ENCODE data around the gene EXD3.
A peak's percentile ranks its signal among the peaks of the same experiment; 100 is the strongest.

EXD3 gene

DNA sequence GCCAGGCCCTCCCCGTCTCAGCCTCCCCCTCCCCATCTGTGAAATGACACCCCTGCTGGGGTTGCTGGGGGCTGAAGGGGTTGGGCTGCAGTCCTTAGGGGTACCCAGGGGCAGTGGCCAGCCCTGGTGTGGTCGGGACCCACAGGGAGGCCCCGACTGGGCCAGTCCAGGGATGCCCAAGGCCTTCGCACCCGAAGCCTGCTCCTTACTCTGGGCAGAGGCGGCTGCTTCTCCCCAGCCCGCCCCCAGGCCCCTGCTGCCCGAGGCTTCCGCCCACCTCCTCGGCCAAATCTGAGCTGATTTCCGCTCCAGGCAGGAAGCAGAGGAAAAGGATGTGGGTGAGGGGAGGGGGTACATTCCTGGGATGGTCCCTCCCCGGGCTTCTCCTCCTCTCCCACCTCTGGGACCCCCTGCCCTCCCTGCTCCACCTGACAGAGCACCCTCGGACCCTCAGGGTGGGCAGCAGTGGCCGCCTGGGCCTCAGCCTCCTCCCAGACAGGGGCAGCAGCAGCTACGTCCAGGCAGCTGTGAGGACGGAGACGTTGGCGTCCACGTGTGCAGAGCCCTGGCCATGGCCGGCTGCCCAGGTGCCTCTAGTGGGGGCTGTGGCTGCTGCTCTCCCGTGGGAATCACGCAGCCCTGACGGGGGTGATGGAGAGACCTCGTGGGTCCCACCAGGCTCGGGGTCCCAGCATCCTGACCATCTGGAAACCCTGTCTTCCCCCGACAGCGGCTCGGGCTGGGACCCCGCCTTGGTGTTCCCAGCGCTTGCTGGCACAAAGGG is 116.7 kb downstream of the EXD3 start:
- DNase-seq (ENCODE audit: low read depth in 2 of 2), result no peak

DNA sequence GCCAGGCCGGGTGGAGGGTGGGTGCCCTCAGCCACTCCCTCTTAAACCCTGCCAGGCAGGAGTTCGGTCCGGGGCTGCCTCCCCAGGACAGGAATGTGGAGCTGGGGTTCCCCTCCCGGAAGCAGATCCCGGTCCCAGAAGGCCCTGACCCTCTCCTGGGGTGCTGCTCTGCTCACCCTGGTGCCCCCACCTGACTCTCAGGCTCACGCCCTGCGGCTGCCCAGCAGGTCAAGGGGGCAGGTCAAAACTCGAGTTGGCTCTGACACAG is 117.2 kb downstream of the EXD3 start:
- no peak for DNase-seq (ENCODE audit: low read depth in 2 of 2)

DNA sequence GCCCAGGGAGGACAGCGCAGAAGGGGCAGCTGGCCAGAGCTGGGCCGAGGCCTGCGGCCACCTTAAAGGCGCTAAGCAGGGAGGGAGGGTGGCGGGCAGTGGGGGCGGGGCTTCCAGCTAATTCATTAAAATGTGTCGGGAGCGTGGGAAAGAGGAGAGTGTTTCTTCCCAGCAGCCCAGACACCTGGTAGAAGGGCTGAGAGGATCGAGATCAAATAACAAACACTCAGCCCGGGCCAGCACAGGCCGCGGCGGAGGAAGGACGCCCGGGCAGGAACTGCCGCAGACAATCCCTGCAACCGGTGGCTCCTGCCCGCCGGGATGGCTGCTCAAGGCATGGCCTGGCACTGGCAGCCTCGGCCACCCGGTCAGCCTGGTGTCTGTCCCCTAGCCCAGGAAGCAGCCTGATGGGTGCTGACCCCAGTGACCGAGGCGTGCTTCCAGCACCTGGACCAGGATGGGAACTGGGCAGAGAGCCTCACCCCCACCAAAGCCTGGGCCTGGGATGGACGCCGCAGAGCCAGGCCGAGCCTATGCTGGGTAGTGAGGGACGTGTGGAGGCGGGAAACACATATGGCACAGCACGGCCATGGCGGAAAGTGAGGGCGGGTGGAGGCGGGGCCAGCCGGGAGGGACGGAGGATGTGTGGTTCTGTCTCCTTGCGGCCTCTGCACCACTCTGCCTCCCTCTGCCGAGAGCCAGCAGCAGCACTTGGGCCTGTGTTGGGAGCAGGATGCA is 117.7 kb downstream of the EXD3 start:
- DNase-seq (ENCODE audit: low read depth in 2 of 2), result no peak

DNA sequence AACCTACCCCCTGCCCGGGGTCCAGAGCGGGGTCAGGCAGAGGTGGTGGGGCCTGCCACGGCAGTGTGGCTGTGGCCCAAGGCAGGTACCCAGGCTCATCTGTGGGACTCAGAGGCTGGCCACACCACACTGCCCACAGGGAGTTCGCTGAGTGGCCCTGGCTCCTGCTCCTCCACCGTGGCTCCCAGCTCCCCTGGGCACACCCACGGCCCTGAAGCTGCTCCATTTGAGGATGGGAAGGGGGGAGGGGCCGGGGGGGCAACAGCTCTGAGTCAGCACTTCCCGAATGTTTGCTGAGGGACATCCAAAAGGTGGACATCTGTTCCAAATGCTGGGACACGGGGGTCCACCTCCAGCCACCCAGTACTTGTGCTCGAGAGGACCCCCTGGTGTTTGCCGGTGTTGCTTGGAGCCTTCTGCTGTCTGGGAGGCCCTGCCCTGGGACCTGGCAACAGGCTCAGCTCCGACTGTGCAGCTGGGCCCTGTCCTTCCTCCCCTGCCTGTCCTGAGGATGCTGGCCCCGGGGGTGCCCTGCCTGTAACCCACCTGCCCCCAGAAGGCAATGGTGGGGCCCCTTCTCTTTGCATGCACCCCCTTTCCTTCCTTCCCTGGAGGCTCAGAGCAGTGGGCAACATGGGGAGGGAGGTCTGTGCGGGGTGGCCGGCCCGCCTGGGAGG is 118.4 kb downstream of the EXD3 start:
- no peak for DNase-seq (ENCODE audit: low read depth in 2 of 2)

DNA sequence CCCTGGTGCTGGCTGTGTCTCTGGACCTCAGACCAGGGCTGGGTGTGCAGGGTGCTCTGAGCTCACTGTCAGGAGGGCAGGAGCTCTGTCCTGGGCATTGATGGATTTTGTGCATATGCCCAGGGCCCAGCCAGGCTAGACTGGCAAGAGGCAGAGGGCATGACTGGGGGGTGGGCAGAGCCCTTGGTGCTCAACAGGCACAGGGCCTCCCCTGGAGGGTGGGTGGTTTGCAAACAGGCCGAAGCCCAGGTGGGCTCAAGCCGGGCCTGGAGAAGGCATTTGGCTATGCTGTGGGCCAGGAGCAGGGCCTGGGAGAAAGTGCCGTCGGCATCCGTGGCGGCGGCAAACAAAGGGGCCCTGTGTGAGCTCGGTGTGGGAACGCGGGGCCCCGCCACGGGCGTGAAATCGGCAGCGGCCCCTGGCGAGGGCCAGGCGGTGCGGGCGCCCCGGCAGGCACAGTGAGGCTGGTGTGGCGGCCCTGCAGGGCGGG is 119.0 kb downstream of the EXD3 start:
- DNase-seq (ENCODE audit: low read depth in 2 of 2), result no peak

DNA sequence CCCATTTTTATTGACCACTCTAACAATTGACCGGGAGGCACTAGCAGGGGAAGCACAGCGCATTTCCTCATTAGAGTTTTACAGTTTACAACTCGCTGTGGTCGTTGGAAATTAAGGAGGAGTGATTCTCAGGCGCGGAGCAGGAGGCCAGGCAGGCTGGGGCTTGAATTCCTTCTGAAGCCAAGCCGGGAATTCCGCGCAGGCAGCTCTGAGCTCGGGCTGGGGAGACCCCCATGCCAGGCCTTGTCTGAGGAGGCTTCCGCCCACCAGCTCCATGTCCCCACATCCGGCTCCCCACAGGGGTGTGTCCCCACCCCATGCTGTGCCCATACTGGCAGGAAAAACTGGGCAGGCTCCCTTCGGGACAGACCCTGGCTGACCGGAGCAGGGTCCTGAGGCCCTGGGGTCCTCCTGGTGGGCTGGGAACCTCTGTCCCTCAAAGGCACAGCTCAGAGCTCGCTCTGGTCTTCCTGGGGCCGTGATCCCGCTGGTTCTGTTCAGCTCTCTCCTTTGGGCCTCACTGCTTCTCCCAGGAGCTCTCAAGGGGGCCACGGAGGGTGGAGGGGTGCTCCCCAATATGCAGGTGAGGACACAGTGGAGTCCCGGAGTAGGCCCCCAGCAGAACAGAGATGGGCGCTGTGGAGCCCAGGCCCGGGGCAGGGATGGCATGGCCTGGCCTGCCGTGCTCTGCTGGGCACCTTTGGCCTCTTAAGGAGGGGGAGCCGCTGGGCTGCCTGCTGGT is 119.6 kb downstream of the EXD3 start:
- no peak for DNase-seq (ENCODE audit: low read depth in 2 of 2)

DNA sequence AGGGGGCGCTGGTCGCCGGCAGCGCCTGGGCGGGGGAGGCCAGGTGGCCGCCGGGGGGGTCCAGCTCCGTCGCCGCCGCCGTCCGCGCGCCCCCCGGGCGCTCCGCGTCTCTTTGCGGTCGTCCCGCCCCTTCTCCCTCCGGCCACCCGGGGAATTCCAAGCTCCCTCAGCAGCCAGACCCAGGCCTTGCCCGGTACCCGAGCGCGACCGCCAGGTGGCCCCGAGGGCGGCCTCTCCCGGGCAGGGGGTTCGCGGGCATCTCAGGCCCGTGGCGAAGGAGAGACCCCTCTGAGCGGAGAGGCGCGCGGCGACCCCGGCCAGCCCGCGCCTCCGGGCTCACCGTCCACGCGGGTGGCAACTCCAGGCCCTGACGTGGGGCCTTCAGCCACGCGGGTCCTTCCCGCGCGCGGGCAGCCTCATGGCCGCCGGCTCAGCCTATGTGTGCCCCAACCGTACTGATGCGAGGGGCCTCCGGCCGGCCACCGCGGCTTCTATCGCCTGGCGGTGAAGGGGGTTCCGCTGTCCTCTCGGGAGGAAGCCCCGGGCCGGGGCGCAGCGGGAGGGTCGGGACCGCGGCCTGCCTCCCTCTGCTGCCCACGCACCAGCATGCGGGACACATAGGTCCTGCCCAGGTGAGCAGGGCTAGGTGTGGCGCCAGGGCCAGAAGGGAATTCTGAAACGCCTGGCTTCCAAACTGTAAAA is 120.4 kb downstream of the EXD3 start:
- no peak for DNase-seq (ENCODE audit: low read depth in 2 of 2)

DNA sequence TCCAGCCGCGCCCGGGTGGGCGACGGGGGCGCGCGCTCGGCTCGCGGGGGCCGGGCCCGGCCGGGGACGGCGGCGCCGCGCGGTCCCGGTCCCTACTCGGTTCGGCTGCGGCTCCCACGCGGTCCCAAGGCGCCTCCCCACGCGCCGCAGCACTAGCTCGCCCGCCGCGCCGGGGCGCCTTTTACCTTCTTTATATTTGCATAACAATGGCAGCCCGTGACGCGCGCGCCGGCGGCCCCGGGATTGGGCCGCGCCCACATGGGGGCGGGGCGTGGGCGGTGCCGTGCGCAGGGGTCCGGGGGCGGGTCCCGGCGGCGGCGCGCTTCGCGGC is 120.9 kb downstream of the EXD3 start, which contains the start of gene NRARP:
Gene NRARP, minus strand, starts transcription at position 154 of the 331 bp plus-strand sequence. CDS start 343 bp downstream, outside the sequence.
- peak; percentile 36 to 45 for DNase-seq (ENCODE audit: low read depth in 2 of 2)

DNA sequence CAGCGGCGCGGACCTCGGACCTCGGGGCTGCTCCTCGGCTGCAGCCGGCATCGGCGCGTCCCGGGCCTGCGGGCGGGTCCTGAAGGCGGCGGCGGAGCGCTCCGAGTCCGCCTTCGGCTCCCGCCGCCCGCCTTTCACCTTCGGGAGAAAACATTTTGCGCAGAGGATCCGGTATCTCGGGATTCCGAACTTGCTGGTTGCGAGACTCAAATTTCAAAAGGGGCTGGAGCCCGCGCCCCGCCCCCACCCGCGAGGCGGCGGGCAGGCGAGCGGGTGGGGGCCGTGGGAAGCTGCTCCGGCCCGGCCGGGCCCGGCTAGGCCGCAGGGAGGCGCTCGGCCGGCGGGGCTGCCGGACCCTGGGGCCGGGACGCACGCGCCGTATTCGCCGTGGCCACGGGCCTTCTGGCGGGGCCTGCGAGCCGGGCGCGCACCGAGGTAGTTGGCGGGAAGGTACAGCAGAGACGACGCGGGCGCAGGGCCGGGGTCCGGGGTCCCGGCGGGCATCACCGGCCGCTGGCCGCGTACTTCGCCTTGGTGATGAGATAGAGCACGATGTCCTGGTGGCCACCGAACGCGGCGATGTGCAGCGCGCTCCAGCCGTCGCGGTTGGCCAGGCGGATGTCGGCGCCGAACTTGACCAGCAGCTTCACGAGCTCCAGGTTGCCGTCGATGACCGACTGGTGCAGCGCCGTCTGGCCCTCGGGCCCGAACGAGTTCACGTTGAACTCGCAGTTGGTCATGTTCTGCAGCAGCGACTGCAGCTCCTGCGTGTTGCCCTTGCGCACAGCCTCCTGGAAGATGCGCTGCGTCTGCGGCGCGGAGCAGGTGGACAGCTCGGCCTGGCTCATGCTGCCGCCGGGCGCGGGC is 121.6 kb downstream of the EXD3 start:
- no peak for DNase-seq (ENCODE audit: low read depth in 2 of 2)

DNA sequence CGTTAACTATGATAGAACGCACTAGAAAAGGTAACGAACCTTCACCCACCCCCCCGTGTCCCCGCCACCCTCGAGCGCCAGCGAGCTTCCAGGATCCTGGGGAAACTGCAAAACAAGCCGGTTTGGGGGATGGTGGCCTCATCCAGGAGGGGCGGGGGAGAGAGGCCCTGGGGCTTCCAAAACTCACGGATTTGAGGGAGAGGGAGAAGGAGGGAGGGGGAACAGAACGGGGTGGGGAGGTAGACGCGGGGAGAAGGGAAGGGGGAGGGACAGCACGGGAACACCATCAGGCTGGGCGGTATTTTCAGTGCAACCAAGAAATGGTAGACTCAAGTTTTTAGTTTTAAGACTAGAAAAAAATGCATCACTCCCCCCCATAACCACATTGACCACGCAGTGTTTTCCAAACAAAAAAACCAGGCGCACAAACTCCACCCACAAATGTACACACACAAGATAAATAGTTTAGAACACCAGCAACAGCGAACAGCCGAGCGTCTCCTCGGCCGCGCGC is 122.3 kb downstream of the EXD3 start:
- DNase-seq (ENCODE audit: low read depth in 2 of 2), result no peak

DNA sequence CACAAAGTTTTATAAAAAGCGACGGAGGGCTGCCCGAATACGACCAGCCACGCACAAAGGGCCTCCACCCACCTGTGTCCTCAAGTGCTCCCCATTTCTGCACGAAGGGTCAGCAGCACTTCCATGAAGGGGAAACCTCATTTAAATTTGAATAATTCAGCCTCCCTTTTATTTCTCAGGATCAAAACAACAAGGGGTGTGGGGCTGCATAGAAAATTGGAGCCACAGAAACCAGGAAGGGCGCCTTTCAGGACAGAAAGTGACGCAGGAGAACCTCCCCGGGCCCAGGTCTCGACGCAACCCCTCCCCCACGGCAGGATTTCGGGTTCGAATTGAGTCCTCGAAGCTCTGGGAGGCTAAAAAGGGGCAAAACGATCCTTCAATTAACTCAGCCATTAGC is 123.0 kb downstream of the EXD3 start:
- DNase-seq (ENCODE audit: low read depth in 2 of 2), result no peak

DNA sequence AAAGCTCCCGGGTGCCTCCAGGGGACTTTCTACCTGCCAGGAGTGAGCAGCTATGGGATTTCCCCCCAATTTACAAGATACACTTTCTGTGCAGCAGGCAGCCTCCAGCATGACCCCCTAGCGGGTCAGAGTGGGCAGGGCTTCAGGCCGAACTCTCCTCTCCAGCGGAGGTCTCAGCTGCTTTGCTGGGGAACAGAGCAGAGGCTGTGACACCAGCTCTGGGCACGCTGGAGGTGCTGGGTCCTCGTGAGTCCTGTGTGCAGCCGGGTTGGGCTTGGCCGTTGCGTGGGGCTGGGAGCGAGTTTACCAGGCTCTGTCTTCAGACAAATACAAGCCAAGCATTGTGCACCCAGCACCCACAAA is 123.8 kb downstream of the EXD3 start:
- no peak for DNase-seq (ENCODE audit: low read depth in 2 of 2)

DNA sequence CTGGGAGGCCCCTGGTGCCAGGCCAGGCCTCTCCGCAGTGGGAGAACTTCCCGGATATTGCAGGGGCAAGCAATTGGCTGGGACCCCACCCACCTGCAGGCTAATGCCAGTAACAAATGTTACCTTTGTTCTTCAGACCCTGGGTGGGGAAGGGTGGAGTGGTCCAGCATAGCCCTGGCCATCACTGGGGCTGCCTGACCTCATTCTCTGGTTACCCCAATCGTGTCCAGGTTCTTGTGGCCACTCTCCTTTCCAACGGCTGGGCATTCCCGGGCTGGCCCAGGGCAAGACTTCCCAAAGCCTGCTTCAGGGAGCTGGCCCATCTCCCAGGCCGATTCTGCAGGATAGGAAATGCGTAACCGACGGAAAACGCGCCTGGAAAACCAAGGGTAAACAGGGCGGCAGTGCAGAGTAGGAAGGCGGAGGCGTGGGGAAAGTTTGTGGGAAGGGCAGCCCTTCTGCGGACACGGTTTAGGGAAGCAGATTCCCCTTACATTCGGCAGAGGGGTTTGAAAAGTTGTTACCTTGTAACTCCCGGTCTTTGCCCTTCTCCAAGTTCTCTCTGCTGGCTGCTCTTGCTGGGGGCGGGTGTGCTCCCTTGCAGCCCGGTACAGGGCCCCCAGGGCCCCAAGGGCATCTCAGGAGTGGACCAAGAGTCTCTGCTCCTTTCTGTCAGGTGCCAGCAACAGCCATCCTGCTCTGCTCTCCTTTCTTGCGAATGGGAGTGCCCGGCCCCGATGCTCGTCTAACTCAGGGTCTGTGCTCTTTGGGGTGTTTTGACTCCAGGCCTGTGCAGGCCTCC is 124.4 kb downstream of the EXD3 start:
- no peak for DNase-seq (ENCODE audit: low read depth in 2 of 2)

DNA sequence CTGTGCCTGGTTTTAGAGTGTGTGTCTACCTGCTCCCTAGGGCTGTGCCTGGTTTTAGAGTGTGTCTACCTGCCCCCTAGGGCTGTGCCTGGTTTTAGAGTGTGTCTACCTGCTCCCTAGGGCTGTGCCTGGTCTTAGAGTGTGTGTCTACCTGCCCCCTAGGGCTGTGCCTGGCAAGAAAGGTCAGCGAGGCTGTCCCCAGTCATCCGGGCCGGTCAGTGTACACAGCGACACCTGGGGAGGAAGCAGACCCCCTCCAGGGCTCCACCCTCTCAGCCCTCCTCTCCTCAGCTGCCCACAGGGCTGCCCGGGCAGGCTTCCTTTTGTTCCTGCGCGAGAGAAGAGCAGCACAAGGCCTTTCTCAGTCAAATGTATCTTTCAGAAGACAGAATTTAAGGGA is 125.0 kb downstream of the EXD3 start:
- no peak for DNase-seq (ENCODE audit: low read depth in 2 of 2)

DNA sequence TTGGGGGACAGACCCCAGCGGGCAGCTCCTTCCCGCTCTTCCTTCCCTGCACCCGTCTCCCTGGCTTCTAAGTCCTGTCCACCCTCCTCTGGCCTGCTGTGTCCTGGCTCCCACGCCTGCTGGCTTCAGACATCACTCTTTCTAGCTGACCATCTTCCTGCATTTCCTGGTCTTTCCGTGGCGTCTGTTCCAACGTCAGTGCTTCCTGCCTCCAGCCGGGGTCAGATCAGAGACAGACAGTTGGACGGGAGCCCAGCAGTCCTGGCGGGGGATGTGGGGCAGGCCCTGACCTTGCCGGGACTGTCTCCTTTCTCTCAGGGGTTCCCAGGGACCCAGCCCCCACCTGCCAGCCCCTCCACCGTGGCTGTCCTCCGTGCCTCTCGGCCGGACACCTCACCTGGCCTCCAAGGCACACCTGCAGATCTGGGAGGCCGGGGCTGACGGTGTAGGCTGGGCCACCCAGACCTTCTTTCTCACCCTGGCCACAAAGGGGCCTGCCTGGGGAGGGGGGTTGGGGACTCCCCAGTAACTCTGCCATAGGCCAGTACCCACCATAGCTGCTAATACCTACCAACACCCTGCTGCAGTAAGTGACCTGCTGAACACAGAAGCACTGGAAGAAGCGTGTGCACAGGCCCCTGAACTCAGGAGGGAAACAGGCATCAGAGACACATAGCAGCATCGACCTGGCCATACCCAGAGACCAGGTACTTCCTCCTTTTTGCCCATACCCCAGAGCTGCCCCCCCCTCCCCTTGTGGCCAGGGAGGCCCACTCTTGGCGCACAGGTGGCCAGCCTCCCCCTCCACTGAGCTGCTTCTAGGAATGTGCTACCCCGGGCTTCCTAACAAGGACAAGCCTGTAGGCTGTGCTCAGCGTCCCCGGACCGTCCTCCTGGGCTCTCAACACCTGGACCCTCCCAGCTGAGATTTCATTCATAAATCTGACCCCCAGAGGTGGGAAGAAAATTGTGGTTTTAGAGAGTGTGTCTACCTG is 126.0 kb downstream of the EXD3 start:
- no peak for DNase-seq (ENCODE audit: low read depth in 2 of 2)

DNA sequence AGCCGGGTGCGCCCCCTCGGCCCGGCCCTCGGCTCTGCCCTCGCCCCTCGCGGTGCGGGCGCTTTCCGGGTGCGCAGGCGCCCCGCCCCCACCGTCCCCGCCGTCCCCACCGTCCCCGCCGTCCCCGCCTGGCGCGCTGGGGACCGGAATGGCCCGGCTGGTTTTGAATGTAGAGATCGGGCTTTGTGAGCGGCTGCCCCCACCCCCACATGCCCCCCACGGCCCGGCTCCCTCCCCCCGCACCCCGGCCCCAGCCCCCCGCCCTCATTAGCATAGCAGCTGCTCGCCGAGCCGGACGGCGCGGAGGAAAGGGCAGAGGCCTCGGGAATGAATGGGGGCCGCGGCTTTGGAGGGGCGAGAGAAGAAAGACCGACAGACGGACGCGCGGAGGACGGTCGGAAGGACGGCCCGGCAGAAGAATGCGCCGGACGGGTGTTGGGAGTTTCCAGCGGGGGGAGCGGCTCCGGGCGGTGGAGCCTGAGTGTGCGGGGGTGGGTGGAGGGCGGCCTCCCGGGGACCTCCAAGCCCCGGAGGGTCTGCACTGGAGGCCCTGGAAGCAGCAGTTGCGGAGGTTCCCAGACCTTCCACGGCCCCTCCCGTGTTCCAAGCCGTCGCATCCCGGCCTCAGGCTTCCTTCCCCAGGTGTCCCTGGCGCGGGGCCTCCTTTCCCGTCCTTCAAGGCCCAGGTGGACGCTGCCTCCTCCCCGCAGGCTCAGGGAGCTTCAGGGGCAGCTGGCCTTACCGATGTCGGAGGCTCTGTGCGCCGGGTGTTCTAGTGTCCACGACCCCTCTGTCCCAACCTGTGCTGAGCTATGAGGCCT is 126.9 kb downstream of the EXD3 start:
- no peak for DNase-seq (ENCODE audit: low read depth in 2 of 2)

DNA sequence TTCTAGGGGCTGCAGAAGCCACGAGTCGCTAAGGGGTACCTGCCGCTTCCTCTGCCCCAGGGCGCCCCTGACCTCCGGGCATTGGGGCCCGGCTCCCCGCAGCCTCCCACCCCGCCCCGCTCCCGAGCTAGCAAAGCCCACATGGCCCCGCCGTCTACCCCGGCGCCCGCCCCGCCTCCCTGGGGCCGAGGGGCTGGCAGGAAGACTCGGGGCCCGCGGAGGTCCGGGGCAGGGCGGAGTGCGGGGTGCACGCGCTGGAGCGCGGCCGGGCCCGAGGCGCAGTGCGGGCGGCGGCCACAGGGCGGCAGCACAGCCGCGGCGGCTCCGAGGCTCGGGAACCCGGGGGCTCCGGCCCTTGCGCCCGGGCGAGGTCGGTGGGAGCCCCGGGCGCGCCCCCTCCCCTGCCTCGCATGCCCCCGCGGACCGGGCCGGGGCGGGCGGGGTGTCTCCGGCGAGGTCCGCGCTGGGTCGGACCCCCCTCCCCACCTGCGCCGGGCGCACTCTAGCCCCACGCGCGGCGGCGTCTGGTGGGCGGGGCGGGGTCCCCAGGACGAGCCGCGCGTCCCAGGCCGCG is 127.6 kb downstream of the EXD3 start:
- no peak for DNase-seq (ENCODE audit: low read depth in 2 of 2)

Measured in fibroblast of skin of left biceps (primary cell).